ENCODE data around the gene SLC35B2. TPM values are rescaled to one million over a fixed set of nuclear protein-coding genes. Genes with fewer than 3 reads are reported as not detected.

SLC35B2 gene
- total and polyA plus RNA-seq, 9 of the 15 experiments (the other 6 are each of a cell fraction or from before 2014, with no cell fraction given) = 14.5 to 59.1 (median 47.1) TPM

GRCh38 chr6:44250067-44250717, 7.1 kb downstream of the SLC35B2 start:
- in situ Hi-C loops (cut with MboI) = no loop called here
- Histone ChIP-seq H3K9me3 (replicated peaks; ENCODE audit: control insufficient read depth, insufficient read depth, low read depth, low read length) (no peaks in the 10 kb centered on the region), H3K79me2 (ENCODE audit: control insufficient read depth, insufficient read depth, low read length) (peaks cover 65% of the 10 kb centered on the region), H3K27me3 (ENCODE audit: control insufficient read depth in 2 of 2, insufficient read depth in 2 of 2, low read length in 2 of 2) (no peaks in the 10 kb centered on the region), H2AFZ (ENCODE audit: low read depth, low read length) (no peak overlapping the region), H3K4me2 (ENCODE audit: insufficient read depth, low read length) (peak overlapping the region; percentile 99), H3K4me3 (peak overlapping the region; percentile 94; the same call in 1 of the 2 replicates), H3K9me1 (ENCODE audit: control insufficient read depth, insufficient read depth, low read length) (peaks cover 23% of the 10 kb centered on the region), H3K36me3 (ENCODE audit: control insufficient read depth, insufficient read depth, low read length) (peaks cover 82% of the 10 kb centered on the region), H4K20me1 (replicated peaks; ENCODE audit: control insufficient read depth, insufficient read depth, low read length) (peaks cover 79% of the 10 kb centered on the region), H3K27ac (ENCODE audit: extremely low read depth, low read depth, low read length) (peak overlapping the region; percentile 16; the same call in 1 of the 3 replicates), H3K4me1 (replicated peaks in 1 of 2; ENCODE audit: control insufficient read depth in 2 of 2, insufficient read depth in 2 of 2, low read length in 2 of 2) (peaks cover 35 to 48% of the 10 kb centered on the region in 2 experiments), H3K9ac (ENCODE audit: insufficient read depth in 1 of 2, low read depth in 2 of 2, low read length in 2 of 2) (no peak overlapping the region; a peak in 1 of 4 replicates)
- ChIA-PET POLR2A (interaction anchor here (0.6 to 5.7 kb wide), 4 partner anchors 14 to 1199 kb away, joined by 3 to 90 read pairs (median 38); partner anchors contain the start of gene NFKBIE), CTCF (ENCODE audit: low intra/inter-chr PET ratio) (no interaction called here)
- intact Hi-C loops (cut with micrococcal nuclease) = no loop called here
- ATAC-seq (no peak), DNase-seq (ENCODE audit: extremely low read depth in 1 of 4, low spot score in 3 of 4) (no peak), FAIRE-seq (no peak)
- 70% methylated on average over 5 of the region's 6 CpGs for WGBS (ENCODE audit: insufficient coverage, low coverage, missing lambda C conversion rate)
- TSS peak; percentile 34 for BruUV-seq (replicated peaks)
- TF ChIP-seq THRAP3 (IDR thresholded peaks at IDR 0.05; ENCODE audit: borderline replicate concordance) = 0 out of 2 replicates have a peak, but pooled peaks have one; percentile 5
- TF ChIP-seq ZNF830 (CRISPR knock-in tag; IDR thresholded peaks at IDR 0.05) = no peak
- TF ChIP-seq, protein P1, sequence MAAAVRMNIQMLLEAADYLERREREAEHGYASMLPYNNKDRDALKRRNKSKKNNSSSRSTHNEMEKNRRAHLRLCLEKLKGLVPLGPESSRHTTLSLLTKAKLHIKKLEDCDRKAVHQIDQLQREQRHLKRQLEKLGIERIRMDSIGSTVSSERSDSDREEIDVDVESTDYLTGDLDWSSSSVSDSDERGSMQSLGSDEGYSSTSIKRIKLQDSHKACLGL (CRISPR knock-in tag; IDR thresholded peaks at IDR 0.05; ENCODE audit: borderline replicate concordance, poor library complexity, severe bottlenecking) = no peak
- TF ChIP-seq POLR2AphosphoS5 (IDR thresholded peaks at IDR 0.05; ENCODE audit: control insufficient read depth, insufficient read depth, low read depth, low read length) = peak; percentile 43
- peak; percentile 14; the same call in 1 of the 2 replicates for TF ChIP-seq NFIC (IDR thresholded peaks at IDR 0.05)
- TF ChIP-seq POLR2A (conservative IDR thresholded peaks at IDR 0.05) = peak; percentile 42
- no peak for TF ChIP-seq ZKSCAN1 (IDR thresholded peaks at IDR 0.05; ENCODE audit: low read depth, low read length)
- peak; percentile 38; the same call in 1 of the 2 replicates for TF ChIP-seq ZFX (CRISPR knock-in tag; IDR thresholded peaks at IDR 0.05)
- peak; percentile 70 for TF ChIP-seq ATF2 (CRISPR knock-in tag; IDR thresholded peaks at IDR 0.05)
- 0 out of 2 replicates have a peak, but pooled peaks have one; percentile 25 for TF ChIP-seq PHB (CRISPR knock-in tag; IDR thresholded peaks at IDR 0.05)
- 0 out of 2 replicates have a peak, but pooled peaks have one; percentile 27 for TF ChIP-seq GABPB1 (CRISPR knock-in tag; IDR thresholded peaks at IDR 0.05)
- no peak for TF ChIP-seq ARID1B (IDR thresholded peaks at IDR 0.05)
- no peak for TF ChIP-seq HIVEP1 (CRISPR knock-in tag; IDR thresholded peaks at IDR 0.05)
- TF ChIP-seq ATF7 (IDR thresholded peaks at IDR 0.05) = peak; percentile 21; the same call in 1 of the 2 replicates
- no peak for TF ChIP-seq HDAC2 (IDR thresholded peaks at IDR 0.05)
- 0 out of 2 replicates have a peak, but pooled peaks have one; percentile 26 for TF ChIP-seq CEBPG (CRISPR knock-in tag; IDR thresholded peaks at IDR 0.05)
- peak in 1 of 2 experiments; percentile 17; a peak in 1 of 4 replicates for TF ChIP-seq CEBPG (tag; conservative IDR thresholded peaks at IDR 0.05 in 1 of 2, IDR thresholded peaks at IDR 0.05 in 1 of 2)
- 0 out of 4 replicates have a peak, but pooled peaks of 1 of the 2 experiments have one; percentile 43 for TF ChIP-seq MLX (CRISPR knock-in tag; conservative IDR thresholded peaks at IDR 0.05)
- TF ChIP-seq NFXL1 (CRISPR knock-in tag; IDR thresholded peaks at IDR 0.05) = peak; percentile 21; the same call in 1 of the 2 replicates

Data from K562 (cell line).